BE2C (cell line): ENCODE measurements around the gene SLC39A11.

Experiments used
- DNase-seq: peaks from one replicate; pipeline ENCODE4 v3.0.0-alpha.2; 2020
- H3K27me3 ChIP-seq: fragments of 250-450 bp; sonication (Bioruptor Pico); 2 replicates; pipeline ENCODE4 v1.5.1; 2020; ENCODE audit warnings: mild to moderate bottlenecking
- H3K36me3 ChIP-seq: fragments of 250-450 bp; sonication (Bioruptor Pico); 2 replicates; pipeline ENCODE4 v1.5.1; 2020; ENCODE audit warnings: mild to moderate bottlenecking
- H3K4me1 ChIP-seq: fragments of 250-450 bp; sonication (Bioruptor Pico); 2 replicates; pipeline ENCODE4 v1.5.1; 2020
- H3K4me3 ChIP-seq: 2 replicates; pipeline ENCODE4 v1.5.1; 2011; ENCODE audit warnings: low read depth, low read length
- H3K9me3 ChIP-seq: fragments of 250-450 bp; sonication (Bioruptor Pico); 2 replicates; pipeline ENCODE4 v1.5.1; 2020
- TF ChIP-seq, protein P1 (sequence below): IDR thresholded peaks from 2 replicates; pipeline ENCODE4 v1.5.1; 2012; ENCODE audit warnings: mild to moderate bottlenecking, low read depth, low read length

The SLC39A11 gene

GRCh38 chr17:72985882-72986720, 106.4 kb downstream of the SLC39A11 start:
- TF ChIP-seq, protein P1, sequence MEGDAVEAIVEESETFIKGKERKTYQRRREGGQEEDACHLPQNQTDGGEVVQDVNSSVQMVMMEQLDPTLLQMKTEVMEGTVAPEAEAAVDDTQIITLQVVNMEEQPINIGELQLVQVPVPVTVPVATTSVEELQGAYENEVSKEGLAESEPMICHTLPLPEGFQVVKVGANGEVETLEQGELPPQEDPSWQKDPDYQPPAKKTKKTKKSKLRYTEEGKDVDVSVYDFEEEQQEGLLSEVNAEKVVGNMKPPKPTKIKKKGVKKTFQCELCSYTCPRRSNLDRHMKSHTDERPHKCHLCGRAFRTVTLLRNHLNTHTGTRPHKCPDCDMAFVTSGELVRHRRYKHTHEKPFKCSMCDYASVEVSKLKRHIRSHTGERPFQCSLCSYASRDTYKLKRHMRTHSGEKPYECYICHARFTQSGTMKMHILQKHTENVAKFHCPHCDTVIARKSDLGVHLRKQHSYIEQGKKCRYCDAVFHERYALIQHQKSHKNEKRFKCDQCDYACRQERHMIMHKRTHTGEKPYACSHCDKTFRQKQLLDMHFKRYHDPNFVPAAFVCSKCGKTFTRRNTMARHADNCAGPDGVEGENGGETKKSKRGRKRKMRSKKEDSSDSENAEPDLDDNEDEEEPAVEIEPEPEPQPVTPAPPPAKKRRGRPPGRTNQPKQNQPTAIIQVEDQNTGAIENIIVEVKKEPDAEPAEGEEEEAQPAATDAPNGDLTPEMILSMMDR = peak; percentile 97
- peaks cover 7% of the 10 kb centered on the region; the same call in 1 of the 2 replicates for H3K4me1 ChIP-seq
- no peaks in the 10 kb centered on the region for H3K27me3 ChIP-seq
- peak; percentile 82 for DNase-seq
- no peak overlapping the region for H3K4me3 ChIP-seq
- H3K9me3 ChIP-seq = no peaks in the 10 kb centered on the region
- H3K36me3 ChIP-seq = no peaks in the 10 kb centered on the region

GRCh38 chr17:72984926-72985325, 107.6 kb downstream of the SLC39A11 start:
- no peaks in the 10 kb centered on the region for H3K36me3 ChIP-seq
- TF ChIP-seq, protein P1 = no peak
- no peaks in the 10 kb centered on the region for H3K27me3 ChIP-seq
- H3K9me3 ChIP-seq = no peaks in the 10 kb centered on the region
- H3K4me3 ChIP-seq = no peak overlapping the region
- peaks cover 7% of the 10 kb centered on the region; the same call in 1 of the 2 replicates for H3K4me1 ChIP-seq
- DNase-seq = no peak

- peaks cover 7% of the 10 kb centered on the region; the same call in 1 of the 2 replicates for H3K4me1 ChIP-seq
- H3K36me3 ChIP-seq = no peaks in the 10 kb centered on the region
- no peaks in the 10 kb centered on the region for H3K9me3 ChIP-seq
- no peak for DNase-seq
- no peaks in the 10 kb centered on the region for H3K27me3 ChIP-seq
- H3K4me3 ChIP-seq = no peak overlapping the region
- TF ChIP-seq, protein P1 = no peak
These were observed 108.2 kb downstream of the SLC39A11 start for GRCh38 chr17:72984145-72984925.

DNA sequence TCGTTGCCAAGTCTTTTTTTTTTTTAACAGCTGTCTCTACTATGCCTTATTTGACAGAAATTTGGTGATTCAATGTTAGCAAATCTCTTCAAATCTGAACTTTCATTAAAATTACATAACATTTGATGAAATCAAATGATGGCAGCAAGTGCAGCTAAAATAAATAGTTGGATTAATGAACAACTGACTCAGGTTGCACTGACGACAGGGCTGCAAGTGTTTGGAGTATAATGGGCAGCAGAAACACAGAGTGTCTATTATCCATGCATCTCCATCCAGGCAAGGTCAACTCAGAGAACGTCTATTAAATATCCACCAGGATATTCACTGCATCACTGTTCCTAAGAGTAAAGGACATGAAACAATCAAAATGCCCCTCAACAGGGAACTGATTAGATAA, 109.8 kb downstream of the SLC39A11 start:
- H3K4me1 ChIP-seq = peaks cover 15% of the 10 kb centered on the region; the same call in 1 of the 2 replicates
- DNase-seq = no peak
- no peaks in the 10 kb centered on the region for H3K27me3 ChIP-seq
- TF ChIP-seq, protein P1 = no peak
- no peak overlapping the region for H3K4me3 ChIP-seq
- H3K36me3 ChIP-seq = no peaks in the 10 kb centered on the region
- no peaks in the 10 kb centered on the region for H3K9me3 ChIP-seq

GRCh38 chr17:72978593-72979218, 113.8 kb downstream of the SLC39A11 start:
- DNase-seq = no peak
- Histone ChIP-seq H3K36me3 (no peaks in the 10 kb centered on the region), H3K9me3 (no peaks in the 10 kb centered on the region), H3K4me1 (peaks cover 12% of the 10 kb centered on the region), H3K4me3 (no peak overlapping the region), H3K27me3 (no peaks in the 10 kb centered on the region)
- TF ChIP-seq, protein P1 = no peak
